Stomach (tissue), 9 donors: Measurements from ENCODE around the gene MMP25. TPM values are rescaled to one million over a fixed set of nuclear protein-coding genes. Genes with fewer than 3 reads are reported as not detected.

ENCODE experiments used
- DNase-seq, 2 donors: peaks; one replicate each; pipeline versions ENCODE4 v3.0.0 to v3.0.0-alpha.2; 2013 to 2019
- H3K27ac ChIP-seq, 5 donors: fragments of 200-600 bp in 4 of 5; sonication (generic) in 4 of 5; one replicate each; pipeline ENCODE4 v1.5.1; 2013 to 2019; ENCODE audit warnings: mild to moderate bottlenecking in 1 of 5, moderate library complexity in 1 of 5
- H3K27me3 ChIP-seq, 3 donors: fragments of 200-600 bp; sonication (generic); one replicate each; pipeline ENCODE4 v1.5.1; 2017 to 2019; ENCODE audit warnings: mixed run types in 1 of 3
- H3K36me3 ChIP-seq, 4 donors: fragments of 200-600 bp; sonication (generic); 1 replicate in 3 of 4; 2 replicates in 1 of 4; pipeline ENCODE4 v1.5.1; 2016 to 2019
- H3K4me1 ChIP-seq, 4 donors: fragments of 200-600 bp; sonication (generic); one replicate each; pipeline ENCODE4 v1.5.1; 2016 to 2019
- H3K4me3 ChIP-seq, 4 donors: fragments of 200-600 bp; sonication (generic) in 3 of 4; one replicate each; pipeline ENCODE4 v1.5.1; 2016 to 2019; ENCODE audit warnings: mild to moderate bottlenecking in 1 of 4
- H3K9me3 ChIP-seq, 4 donors: fragments of 200-600 bp; sonication (generic); one replicate each; pipeline ENCODE4 v1.5.1; 2016 to 2019
- EP300 ChIP-seq: sonication (generic); formaldehyde crosslinking; IDR thresholded peaks from one replicate; pipeline ENCODE4 v1.6.1; 2017; ENCODE audit warnings: antibody characterized with exemption
- POLR2A ChIP-seq, 4 donors: fragments of 450-650 bp; IDR thresholded peaks; one replicate each; pipeline ENCODE4 v1.6.1; 2016; ENCODE audit warnings: antibody characterized with exemption in 4 of 4, control low read depth in 2 of 4, mild to moderate bottlenecking in 1 of 4, moderate library complexity in 1 of 4
- POLR2AphosphoS5 ChIP-seq, 3 donors: sonication (generic); formaldehyde crosslinking; IDR thresholded peaks; one replicate each; pipeline ENCODE4 v1.6.1; 2016; ENCODE audit warnings: antibody characterized with exemption in 3 of 3
- whole genome bisulfite sequencing, 5 donors: extraction: QIAGEN DNeasy Blood & Tissue Kit in 3 of 5; methylation state at CpG; one replicate each; pipeline versions ENCODE4 v1.1.5 to v1.1.7; 2013 to 2018; 5-methylcytosine and 5-hydroxymethylcytosine counted together
- intact Hi-C: fragments of 100-400 bp; cut with DNase I; formaldehyde crosslinking; loops from one replicate; pipeline ENCODE4 v1.15.1; 2023; ENCODE audit warnings: low total_unique reads
- polyA plus RNA-seq, 3 donors: library from polyadenylated mRNA; stranded (reverse); fragments of 200-250 nt; gene quantifications; one replicate each; pipeline ENCODE4 v1.2.3, GENCODE V29; 2013
- total RNA-seq, 5 donors: library from RNA; depleted of rRNA; stranded (reverse); fragments of >200 nt; gene quantifications; one replicate each; pipeline versions ENCODE4 v1.1.0 to v1.2.3, GENCODE V29; 2014 to 2016
- TF ChIP-seq, protein P1 (sequence below), 7 experiments: fragments of 450-650 bp in 4 of 7; fragments of 200-600 bp in 3 of 7; sonication (generic) in 3 of 7; IDR thresholded peaks; one replicate each; pipeline ENCODE4 v1.5.1; 2016 to 2019; ENCODE audit warnings: antibody characterized with exemption in 7 of 7, control low read depth in 2 of 7, mild to moderate bottlenecking in 1 of 7
- donor health status: healthy with polysubstance abuse.
- donor health status: Bipolar disorder and iron deficiency.
- donor health status: healthy.

Gene MMP25
- total and polyA plus RNA-seq, 8 donors: 0.48 to 2.9 (median 1.1) TPM; not detected in 3

DNA sequence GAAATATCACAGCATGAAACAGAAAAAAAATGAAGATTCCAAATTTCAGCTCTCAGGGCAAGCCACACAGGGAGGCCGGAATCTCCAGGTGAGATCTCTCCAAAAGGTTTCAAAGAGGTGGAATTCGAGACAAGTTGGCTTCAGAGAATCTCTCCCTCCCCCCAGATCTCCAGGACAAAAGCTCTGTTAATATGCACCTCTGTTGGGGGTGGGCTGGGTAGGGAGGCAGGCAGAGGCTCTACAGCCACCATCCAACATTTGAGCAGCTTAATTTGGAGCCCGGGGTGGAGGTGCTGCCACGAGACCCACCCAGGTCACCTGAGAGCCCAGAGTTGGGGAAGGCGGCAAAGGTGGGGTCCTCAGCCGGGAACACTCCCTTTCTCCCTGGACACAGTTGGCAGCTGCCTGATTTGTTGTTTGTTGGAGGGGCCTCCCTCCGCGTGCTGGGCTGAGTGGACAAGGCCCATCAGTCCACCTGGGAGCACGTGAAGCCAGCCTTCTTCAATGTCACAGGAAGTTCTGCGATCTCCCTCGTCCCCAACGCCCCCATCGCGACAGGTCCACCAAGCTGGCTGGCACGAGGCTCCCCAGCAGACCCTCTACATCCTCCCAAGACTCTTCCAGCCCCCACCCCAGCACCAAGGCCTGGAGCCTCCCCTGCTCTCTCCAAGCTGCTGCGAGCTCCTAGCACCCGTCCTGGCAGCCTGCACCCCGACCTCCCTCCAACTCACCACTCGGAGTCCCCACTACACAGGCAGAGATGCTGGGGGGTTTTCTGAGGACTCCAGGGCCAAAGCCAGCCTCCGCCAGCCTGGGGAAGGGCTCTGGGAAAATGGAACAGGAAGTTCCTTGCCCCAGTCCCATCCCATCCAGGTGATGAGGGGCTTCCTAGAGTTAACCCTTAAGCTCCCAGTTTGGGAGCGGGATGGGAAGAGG lies 52.4 kb downstream of the MMP25 start, which contains the start of gene ZSCAN10:
Gene ZSCAN10, minus strand, starts transcription at position 836 of the 936 bp plus-strand sequence. CDS start 6,357 bp downstream, outside the sequence.
- TF ChIP-seq POLR2A (IDR thresholded peaks at IDR 0.05): no peak
- TF ChIP-seq, protein P1, sequence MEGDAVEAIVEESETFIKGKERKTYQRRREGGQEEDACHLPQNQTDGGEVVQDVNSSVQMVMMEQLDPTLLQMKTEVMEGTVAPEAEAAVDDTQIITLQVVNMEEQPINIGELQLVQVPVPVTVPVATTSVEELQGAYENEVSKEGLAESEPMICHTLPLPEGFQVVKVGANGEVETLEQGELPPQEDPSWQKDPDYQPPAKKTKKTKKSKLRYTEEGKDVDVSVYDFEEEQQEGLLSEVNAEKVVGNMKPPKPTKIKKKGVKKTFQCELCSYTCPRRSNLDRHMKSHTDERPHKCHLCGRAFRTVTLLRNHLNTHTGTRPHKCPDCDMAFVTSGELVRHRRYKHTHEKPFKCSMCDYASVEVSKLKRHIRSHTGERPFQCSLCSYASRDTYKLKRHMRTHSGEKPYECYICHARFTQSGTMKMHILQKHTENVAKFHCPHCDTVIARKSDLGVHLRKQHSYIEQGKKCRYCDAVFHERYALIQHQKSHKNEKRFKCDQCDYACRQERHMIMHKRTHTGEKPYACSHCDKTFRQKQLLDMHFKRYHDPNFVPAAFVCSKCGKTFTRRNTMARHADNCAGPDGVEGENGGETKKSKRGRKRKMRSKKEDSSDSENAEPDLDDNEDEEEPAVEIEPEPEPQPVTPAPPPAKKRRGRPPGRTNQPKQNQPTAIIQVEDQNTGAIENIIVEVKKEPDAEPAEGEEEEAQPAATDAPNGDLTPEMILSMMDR (IDR thresholded peaks at IDR 0.05): no peak
- no peak for TF ChIP-seq EP300
- no peak for TF ChIP-seq POLR2AphosphoS5 (IDR thresholded peaks at IDR 0.05)
- intact Hi-C loops: no loop called here
- Histone ChIP-seq H3K27ac (peak within 1 kb of the TSS in 2 of 5 donors; percentile 17 to 30), H3K27me3 (peaks cover 0 to 47% (median 0%) of the 10 kb centered on the region in 3 donors), H3K36me3 (no peaks in the 10 kb centered on the region), H3K4me3 (peak within 1 kb of the TSS; percentile 7 to 30 (median 24)), H3K9me3 (no peaks in the 10 kb centered on the region), H3K4me1 (peaks cover 16 to 29% (median 22%) of the 10 kb centered on the region in 4 donors)
- WGBS, 5 donors: 48 to 64% (median 52%) methylated on average over 20 to 21 of the region's 21 CpGs
- no peak for DNase-seq

DNA sequence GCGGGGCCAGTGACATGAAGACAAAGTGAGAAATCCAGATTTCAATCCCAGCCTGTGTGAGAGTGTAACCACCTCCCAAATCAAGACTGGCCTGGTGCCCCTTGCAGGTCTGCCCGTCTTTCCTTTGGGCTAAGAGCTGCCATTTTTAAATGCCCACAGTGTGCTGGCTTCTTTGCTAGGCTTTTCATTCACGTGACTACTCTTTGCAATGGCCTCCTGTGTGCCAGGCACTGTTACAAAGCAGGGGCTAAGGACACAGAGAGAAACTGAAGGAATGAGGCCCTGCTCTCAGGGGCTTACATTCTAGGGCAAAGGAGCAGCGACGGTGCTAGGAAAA lies 53.0 kb downstream of the MMP25 start:
- Histone ChIP-seq H3K4me3 (no peak overlapping the region), H3K27ac (no peak overlapping the region), H3K36me3 (no peaks in the 10 kb centered on the region), H3K27me3 (peaks cover 0 to 47% (median 0%) of the 10 kb centered on the region in 3 donors), H3K4me1 (peaks cover 16 to 29% (median 22%) of the 10 kb centered on the region in 4 donors), H3K9me3 (no peaks in the 10 kb centered on the region)
- DNase-seq: no peak
- 60 to 78% (median 69%) methylated on average over 5 of the region's 5 CpGs for WGBS, 5 donors
- TF ChIP-seq, protein P1 (IDR thresholded peaks at IDR 0.05): no peak
- TF ChIP-seq POLR2AphosphoS5 (IDR thresholded peaks at IDR 0.05) (no peak), POLR2A (IDR thresholded peaks at IDR 0.05) (no peak), EP300 (no peak)
- intact Hi-C loops: no loop called here

DNA sequence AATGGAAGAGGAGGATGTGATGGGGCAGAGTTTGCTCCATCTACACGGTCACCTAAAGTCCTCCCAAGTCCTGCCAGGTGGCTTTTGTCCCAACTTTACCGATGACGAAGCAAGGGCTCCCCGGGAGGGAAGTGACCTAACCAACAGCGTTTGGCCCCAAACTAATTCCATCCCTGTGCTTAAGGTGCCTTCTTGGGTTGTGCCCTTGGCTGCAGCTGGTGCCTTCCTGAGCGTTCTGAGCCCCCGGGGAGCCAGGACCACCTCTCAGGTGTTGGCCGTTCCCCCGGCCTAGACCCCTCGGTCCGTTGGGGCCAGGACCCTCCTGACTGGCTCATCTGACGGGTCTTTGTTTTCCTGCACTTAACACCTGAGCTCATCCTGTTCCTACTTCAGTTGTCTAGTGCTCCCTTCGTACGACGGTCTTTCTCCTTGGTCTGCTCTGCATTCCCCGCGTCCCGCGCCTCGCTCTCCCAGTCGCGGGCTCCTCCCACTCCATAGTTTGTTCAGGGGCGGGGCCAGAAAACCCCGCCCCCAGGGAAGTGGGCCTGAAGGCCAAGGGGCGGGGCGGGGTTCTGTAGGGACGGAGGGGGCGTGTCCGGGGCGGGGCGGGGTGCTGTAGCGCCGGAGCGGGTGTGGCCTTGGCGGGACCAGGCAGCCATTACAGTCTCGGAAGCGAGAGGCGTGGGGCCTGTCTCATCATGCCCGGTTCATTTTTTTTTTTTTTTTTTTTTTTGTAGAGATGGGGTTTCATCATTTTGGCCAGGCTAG lies 53.6 kb downstream of the MMP25 start:
- no peak for TF ChIP-seq EP300
- TF ChIP-seq, protein P1 (IDR thresholded peaks at IDR 0.05): no peak
- TF ChIP-seq POLR2A (IDR thresholded peaks at IDR 0.05): no peak
- TF ChIP-seq POLR2AphosphoS5 (IDR thresholded peaks at IDR 0.05): no peak
- H3K27ac ChIP-seq: peak overlapping the region in 2 of 5 donors; percentile 17 to 30
- no peaks in the 10 kb centered on the region for H3K9me3 ChIP-seq
- peaks cover 0 to 47% (median 0%) of the 10 kb centered on the region in 3 donors for H3K27me3 ChIP-seq
- H3K4me1 ChIP-seq: peaks cover 16 to 29% (median 22%) of the 10 kb centered on the region in 4 donors
- WGBS, 5 donors: 2 to 6% (median 4%) methylated on average over 37 to 39 of the region's 39 CpGs
- peak; percentile 96 to 98 for DNase-seq
- intact Hi-C loops: no loop called here
- H3K36me3 ChIP-seq: no peaks in the 10 kb centered on the region
- H3K4me3 ChIP-seq: peak overlapping the region; percentile 7 to 30 (median 24)
